ENCODE data around the gene GDAP2.

GDAP2 gene

DNA sequence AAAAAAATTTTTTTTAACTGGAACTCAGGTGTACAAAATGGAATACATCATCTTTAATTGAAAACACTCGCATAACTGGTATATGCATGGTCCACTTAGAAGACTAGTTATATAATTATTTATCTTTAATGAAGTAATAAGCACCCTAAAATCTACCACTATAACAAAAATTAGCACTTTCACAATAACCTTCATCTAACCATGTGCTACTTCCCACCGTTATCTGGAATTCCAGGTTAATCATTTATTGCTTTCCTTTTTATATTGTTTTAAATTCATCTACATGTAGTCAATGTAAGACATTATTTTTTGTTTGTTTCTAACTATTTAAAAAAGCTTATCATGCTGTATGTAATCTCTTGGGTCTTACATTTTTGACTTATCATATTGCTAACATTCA, 39.0 kb downstream of the GDAP2 start:
- no peak overlapping the region for H3K27ac ChIP-seq
- TF ChIP-seq, protein P1, sequence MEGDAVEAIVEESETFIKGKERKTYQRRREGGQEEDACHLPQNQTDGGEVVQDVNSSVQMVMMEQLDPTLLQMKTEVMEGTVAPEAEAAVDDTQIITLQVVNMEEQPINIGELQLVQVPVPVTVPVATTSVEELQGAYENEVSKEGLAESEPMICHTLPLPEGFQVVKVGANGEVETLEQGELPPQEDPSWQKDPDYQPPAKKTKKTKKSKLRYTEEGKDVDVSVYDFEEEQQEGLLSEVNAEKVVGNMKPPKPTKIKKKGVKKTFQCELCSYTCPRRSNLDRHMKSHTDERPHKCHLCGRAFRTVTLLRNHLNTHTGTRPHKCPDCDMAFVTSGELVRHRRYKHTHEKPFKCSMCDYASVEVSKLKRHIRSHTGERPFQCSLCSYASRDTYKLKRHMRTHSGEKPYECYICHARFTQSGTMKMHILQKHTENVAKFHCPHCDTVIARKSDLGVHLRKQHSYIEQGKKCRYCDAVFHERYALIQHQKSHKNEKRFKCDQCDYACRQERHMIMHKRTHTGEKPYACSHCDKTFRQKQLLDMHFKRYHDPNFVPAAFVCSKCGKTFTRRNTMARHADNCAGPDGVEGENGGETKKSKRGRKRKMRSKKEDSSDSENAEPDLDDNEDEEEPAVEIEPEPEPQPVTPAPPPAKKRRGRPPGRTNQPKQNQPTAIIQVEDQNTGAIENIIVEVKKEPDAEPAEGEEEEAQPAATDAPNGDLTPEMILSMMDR (conservative IDR thresholded peaks at IDR 0.05), result no peak

DNA sequence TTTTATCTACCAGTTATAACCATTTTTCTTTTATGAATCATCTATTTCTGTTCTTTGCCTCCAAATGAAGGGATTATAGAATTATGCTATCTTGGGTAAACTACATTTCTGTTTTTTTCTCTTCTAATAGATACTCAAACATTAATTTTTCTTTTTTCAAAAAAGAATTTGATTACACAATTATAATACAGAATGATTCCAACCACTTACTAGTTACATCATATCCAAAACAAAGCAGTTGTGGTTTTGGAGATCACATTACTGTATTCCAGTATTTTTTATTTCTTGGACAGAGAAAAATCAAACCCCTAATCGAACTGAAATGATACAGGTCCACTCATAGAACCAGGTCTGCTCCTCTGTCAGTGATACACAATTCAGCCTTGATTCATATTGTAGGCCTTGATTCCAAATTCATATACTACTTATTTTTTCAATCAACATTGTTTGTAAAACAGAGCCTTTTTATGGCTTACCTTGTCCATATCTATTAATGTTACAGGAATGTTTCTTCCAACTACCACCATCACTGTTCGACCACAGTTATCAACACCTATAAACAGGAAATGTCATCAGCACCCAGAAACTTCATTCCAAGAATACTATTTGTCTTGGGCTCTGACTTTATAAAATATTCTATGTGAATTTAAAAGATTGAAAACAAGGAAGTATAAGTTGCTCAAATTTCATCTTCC, 43.2 kb downstream of the GDAP2 start:
- TF ChIP-seq, protein P1 (conservative IDR thresholded peaks at IDR 0.05), result no peak
- H3K27ac ChIP-seq, result no peak overlapping the region

DNA sequence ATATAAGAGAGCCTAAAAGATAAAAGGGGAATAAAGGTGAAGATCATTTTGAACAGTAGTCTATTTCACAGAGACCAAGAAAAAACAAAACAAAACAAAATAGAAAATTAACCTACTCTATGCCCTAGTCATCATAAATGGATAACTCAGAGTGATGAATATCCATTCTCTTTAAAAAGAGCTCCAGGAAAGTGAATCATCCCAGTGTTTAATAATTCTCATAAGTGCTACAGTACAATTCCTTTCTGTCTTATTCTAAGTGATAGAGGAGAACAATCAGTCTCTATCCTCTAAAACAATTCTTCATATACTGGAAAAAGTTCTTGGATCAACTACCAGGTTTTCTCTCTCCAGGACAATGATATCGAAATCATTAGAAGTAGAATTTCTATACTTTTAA, 45.8 kb downstream of the GDAP2 start:
- H3K27ac ChIP-seq, result no peak overlapping the region
- TF ChIP-seq, protein P1 (conservative IDR thresholded peaks at IDR 0.05), result no peak

DNA sequence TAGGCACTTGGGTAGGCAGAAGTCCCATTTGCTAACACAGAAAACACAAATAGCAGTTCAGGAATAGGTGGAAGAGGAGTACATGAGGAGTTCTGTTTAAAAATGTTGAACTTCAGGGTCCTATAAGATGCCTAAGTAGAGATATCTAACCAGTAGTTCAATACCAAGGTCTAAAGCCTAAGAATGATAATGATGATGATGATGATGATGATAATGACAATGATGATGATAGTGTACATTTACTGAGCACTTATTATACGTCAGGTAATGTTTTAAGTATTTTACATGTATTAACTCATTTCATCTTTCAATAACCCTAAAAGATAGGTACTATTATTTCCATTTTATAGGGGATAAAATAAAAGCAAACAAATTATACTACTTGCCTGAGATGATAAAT, 50.1 kb downstream of the GDAP2 start:
- TF ChIP-seq, protein P1 (conservative IDR thresholded peaks at IDR 0.05), result no peak
- H3K27ac ChIP-seq, result no peak overlapping the region

DNA sequence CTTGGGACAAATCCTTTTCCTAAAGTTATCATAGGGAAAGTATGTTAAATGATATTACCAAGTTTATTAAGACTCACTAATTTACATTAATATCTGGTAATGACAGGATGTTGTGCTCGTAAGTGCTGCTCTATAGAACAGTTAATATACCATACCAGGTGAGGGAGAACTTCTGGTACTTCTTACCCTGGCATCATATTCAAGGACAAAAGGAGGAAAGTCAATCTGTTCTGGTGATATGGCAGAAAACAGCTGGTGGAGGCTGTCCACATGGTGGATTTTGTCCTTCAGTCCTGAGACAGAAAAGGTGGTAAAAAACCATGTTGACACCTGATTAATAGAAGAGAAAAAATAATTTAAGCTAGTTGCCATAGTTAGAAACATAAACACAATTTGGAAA, 51.6 kb downstream of the GDAP2 start:
- TF ChIP-seq, protein P1 (conservative IDR thresholded peaks at IDR 0.05), result no peak
- no peak overlapping the region for H3K27ac ChIP-seq

DNA sequence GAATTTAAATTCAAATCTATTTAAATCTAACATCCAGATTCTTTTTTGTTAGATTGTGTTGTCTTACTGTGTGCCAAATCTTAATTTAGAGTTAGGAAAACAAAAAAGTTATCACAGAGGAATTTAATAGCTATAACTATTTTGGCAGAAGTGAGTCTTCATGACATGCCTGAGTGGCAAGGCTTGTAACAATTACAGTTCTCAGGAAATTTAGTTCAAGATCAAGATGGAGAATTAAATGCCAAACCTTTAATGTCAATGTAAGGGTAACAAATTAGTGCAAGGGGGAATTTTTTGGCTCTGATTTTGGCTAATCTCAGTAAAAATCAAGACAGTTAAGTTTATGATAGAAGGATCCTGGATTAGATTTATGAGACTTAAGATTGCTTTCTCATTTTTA, 58.4 kb downstream of the GDAP2 start:
- no peak overlapping the region for H3K27ac ChIP-seq
- TF ChIP-seq, protein P1 (conservative IDR thresholded peaks at IDR 0.05), result no peak

DNA sequence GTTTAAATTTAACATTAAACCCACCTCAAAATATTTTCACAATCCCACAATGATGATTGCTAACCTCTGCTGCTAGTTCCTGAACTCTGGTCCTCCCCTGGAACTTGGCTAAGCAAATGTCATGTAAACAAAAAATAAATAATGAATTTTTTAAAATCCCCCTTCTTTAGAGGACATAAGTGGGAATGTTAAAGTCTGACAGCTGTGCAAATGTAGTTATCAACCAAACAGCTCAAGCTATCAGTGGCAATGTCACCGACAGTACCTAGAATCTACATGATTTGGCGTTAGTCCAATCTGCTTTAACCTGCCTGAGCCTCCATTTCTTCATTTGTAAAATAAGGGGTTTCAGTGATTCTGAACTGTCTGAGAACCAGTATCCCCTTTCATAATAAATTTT, 67.7 kb downstream of the GDAP2 start:
- TF ChIP-seq, protein P1 (conservative IDR thresholded peaks at IDR 0.05), result no peak
- no peak overlapping the region for H3K27ac ChIP-seq

All from VCaP (cell line).